ENCODE data around the gene AAK1.

- TF ChIP-seq CTCF (conservative IDR thresholded peaks at IDR 0.05 in 1 of 2, IDR thresholded peaks at IDR 0.05 in 1 of 2; ENCODE audit: low read depth in 1 of 2, low read length in 2 of 2), result no peak
- no peak for TF ChIP-seq EZH2 (IDR thresholded peaks at IDR 0.05; ENCODE audit: low read length, missing control alignments)
These were observed 76.9 kb downstream of the AAK1 start for GRCh38 chr2:69566669-69567068.

Data from fibroblast of lung (primary cell).